Measurements from ENCODE around the gene ZNF256.

ZNF256 gene

GRCh38 chr19:57947419-57948134 is at the start of gene ZNF256:
Gene ZNF256 (minus strand): TSS chr19:57947706. CDS start chr19:57947474, 232 bp downstream.
- DNase-seq (ENCODE audit: low read depth) = peak; percentile 95

- no peak for DNase-seq (ENCODE audit: low read depth)
Measured at GRCh38 chr19:57992841-57993240, 45.3 kb upstream of the ZNF256 start.

- DNase-seq (ENCODE audit: low read depth) = no peak
Measured at GRCh38 chr19:57978586-57979289, 31.2 kb upstream of the ZNF256 start.

GRCh38 chr19:57974434-57974833 is 26.9 kb upstream of the ZNF256 start, which contains the start of gene C19orf18:
Gene C19orf18 (minus strand): TSS chr19:57974534. CDS start chr19:57974432, 102 bp downstream.
- DNase-seq (ENCODE audit: low read depth) = no peak

GRCh38 chr19:57964761-57965160 is 17.3 kb upstream of the ZNF256 start:
- DNase-seq (ENCODE audit: low read depth) = no peak

- no peak for DNase-seq (ENCODE audit: low read depth)
Measured at GRCh38 chr19:57961785-57962184, 14.3 kb upstream of the ZNF256 start.

- no peak for DNase-seq (ENCODE audit: low read depth)
Measured at GRCh38 chr19:57954996-57955395, 7.5 kb upstream of the ZNF256 start.

GRCh38 chr19:57949702-57950101 is 2.2 kb upstream of the ZNF256 start:
- no peak for DNase-seq (ENCODE audit: low read depth)

GRCh38 chr19:57949296-57949695 is 1.8 kb upstream of the ZNF256 start:
- DNase-seq (ENCODE audit: low read depth) = no peak

- no peak for DNase-seq (ENCODE audit: low read depth)
Measured at GRCh38 chr19:57947088-57947418, 453 bp downstream of the ZNF256 start.

- DNase-seq (ENCODE audit: low read depth) = no peak
Measured at GRCh38 chr19:57946316-57946715, 1.2 kb downstream of the ZNF256 start.

GRCh38 chr19:57941593-57941992 is 5.9 kb downstream of the ZNF256 start:
- DNase-seq (ENCODE audit: low read depth) = no peak

- no peak for DNase-seq (ENCODE audit: low read depth)
Measured at GRCh38 chr19:57935731-57936130, 11.8 kb downstream of the ZNF256 start.

GRCh38 chr19:57934820-57935665 is 12.5 kb downstream of the ZNF256 start, which contains the start of gene ZNF418:
Gene ZNF418 (minus strand): TSS chr19:57935402. CDS start chr19:57933822, 1,580 bp downstream.
- no peak for DNase-seq (ENCODE audit: low read depth)

- DNase-seq (ENCODE audit: low read depth) = no peak
Measured at GRCh38 chr19:57927587-57927986, 19.9 kb downstream of the ZNF256 start.

GRCh38 chr19:57916168-57916995 is 31.1 kb downstream of the ZNF256 start, which contains the start of gene ZNF417:
Gene ZNF417 (minus strand): TSS chr19:57916592. CDS start chr19:57916411, 181 bp downstream.
- DNase-seq (ENCODE audit: low read depth) = peak; percentile 93

GRCh38 chr19:57914531-57914930 is 33.0 kb downstream of the ZNF256 start:
- no peak for DNase-seq (ENCODE audit: low read depth)

- no peak for DNase-seq (ENCODE audit: low read depth)
Measured at GRCh38 chr19:57907394-57907793, 40.1 kb downstream of the ZNF256 start.

GRCh38 chr19:57905258-57905657 is 42.2 kb downstream of the ZNF256 start:
- no peak for DNase-seq (ENCODE audit: low read depth)

GRCh38 chr19:57903618-57904184 is 43.8 kb downstream of the ZNF256 start:
- no peak for DNase-seq (ENCODE audit: low read depth)

GRCh38 chr19:57900311-57900710 is 47.2 kb downstream of the ZNF256 start:
- DNase-seq (ENCODE audit: low read depth) = no peak
